ENCODE measurements around the gene ALDH1B1. TPM values are rescaled to one million over a fixed set of nuclear protein-coding genes. Genes with fewer than 3 reads are reported as not detected.
A peak's percentile ranks its signal among the peaks of the same experiment; 100 is the strongest.

ALDH1B1 gene
- total RNA-seq, 4 donors from 2014 or later: 7.9 to 15.3 (median 11.0) TPM

- H3K4me3 ChIP-seq: no peak overlapping the region
- no peaks in the 10 kb centered on the region for H3K9me3 ChIP-seq
- H3K27ac ChIP-seq: no peak overlapping the region
- peaks cover 0 to 4% (median 0%) of the 10 kb centered on the region in 4 donors for H3K4me1 ChIP-seq
- no peaks in the 10 kb centered on the region for H3K36me3 ChIP-seq
- peaks cover 0 to 24% of the 10 kb centered on the region in 2 donors for H3K27me3 ChIP-seq
- no peak for TF ChIP-seq CTCF (IDR thresholded peaks at IDR 0.05)
- TF ChIP-seq POLR2A (IDR thresholded peaks at IDR 0.05): no peak
- TF ChIP-seq EP300 (IDR thresholded peaks at IDR 0.05): no peak
- WGBS, 2 donors: 82 to 85% methylated on average over 1 of the region's 1 CpG
- DNase-seq (ENCODE audit: low spot score in 2 of 2): no peak
These were observed 35.6 kb downstream of the ALDH1B1 start for GRCh38 chr9:38428062-38428461.

GRCh38 chr9:38431116-38431515 is 38.6 kb downstream of the ALDH1B1 start:
- WGBS, 2 donors: 52 to 60% methylated on average over 4 of the region's 4 CpGs

GRCh38 chr9:38432922-38433510 is 40.5 kb downstream of the ALDH1B1 start:
- 29 to 33% methylated on average over 3 of the region's 3 CpGs for WGBS, 2 donors
- DNase-seq (ENCODE audit: low spot score in 2 of 2): no peak
- no peak overlapping the region for H3K27ac ChIP-seq
- no peaks in the 10 kb centered on the region for H3K27me3 ChIP-seq
- no peaks in the 10 kb centered on the region for H3K36me3 ChIP-seq
- no peaks in the 10 kb centered on the region for H3K4me1 ChIP-seq
- H3K4me3 ChIP-seq: no peak overlapping the region
- TF ChIP-seq EP300 (IDR thresholded peaks at IDR 0.05) (no peak), CTCF (IDR thresholded peaks at IDR 0.05) (peak; percentile 51 to 61 (median 53))
- H3K9me3 ChIP-seq: no peaks in the 10 kb centered on the region

More at GRCh38 chr9:38431116-38431515, 38.6 kb downstream of the ALDH1B1 start:
- no peaks in the 10 kb centered on the region for H3K4me1 ChIP-seq
- no peaks in the 10 kb centered on the region for H3K36me3 ChIP-seq
- no peak overlapping the region for H3K4me3 ChIP-seq
- H3K9me3 ChIP-seq: no peaks in the 10 kb centered on the region
- no peaks in the 10 kb centered on the region for H3K27me3 ChIP-seq
- DNase-seq (ENCODE audit: low spot score in 2 of 2): no peak
- TF ChIP-seq EP300 (IDR thresholded peaks at IDR 0.05) (no peak), CTCF (IDR thresholded peaks at IDR 0.05) (no peak), POLR2A (IDR thresholded peaks at IDR 0.05) (no peak)
- no peak overlapping the region for H3K27ac ChIP-seq

DNA sequence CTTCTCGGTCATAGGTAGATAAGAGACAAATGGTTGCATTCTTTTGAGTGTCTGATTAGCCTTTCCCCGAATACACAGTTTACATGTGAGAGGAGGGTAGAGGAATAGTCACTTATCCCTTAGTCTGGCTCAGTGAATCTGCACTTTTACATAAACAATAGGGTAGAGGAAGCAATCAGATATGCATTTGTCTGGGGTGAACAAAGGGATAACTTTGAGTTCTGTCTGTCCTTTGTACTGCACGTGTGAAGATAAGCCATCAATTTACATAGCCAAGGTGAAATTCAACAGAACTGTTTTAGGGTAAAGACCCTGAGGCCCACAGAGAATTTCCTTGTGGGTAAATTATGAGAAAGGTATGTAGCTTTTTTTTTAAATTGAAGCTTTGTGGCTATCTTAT is 41.9 kb downstream of the ALDH1B1 start:
- H3K4me3 ChIP-seq: no peak overlapping the region
- TF ChIP-seq CTCF (IDR thresholded peaks at IDR 0.05) (no peak), EP300 (IDR thresholded peaks at IDR 0.05) (no peak), POLR2A (IDR thresholded peaks at IDR 0.05) (no peak)
- DNase-seq (ENCODE audit: low spot score in 2 of 2): no peak
- no peaks in the 10 kb centered on the region for H3K27me3 ChIP-seq
- WGBS, 2 donors: 67 to 70% methylated on average over 3 of the region's 3 CpGs
- no peaks in the 10 kb centered on the region for H3K9me3 ChIP-seq
- no peaks in the 10 kb centered on the region for H3K4me1 ChIP-seq
- H3K36me3 ChIP-seq: no peaks in the 10 kb centered on the region
- H3K27ac ChIP-seq: no peak overlapping the region

DNA sequence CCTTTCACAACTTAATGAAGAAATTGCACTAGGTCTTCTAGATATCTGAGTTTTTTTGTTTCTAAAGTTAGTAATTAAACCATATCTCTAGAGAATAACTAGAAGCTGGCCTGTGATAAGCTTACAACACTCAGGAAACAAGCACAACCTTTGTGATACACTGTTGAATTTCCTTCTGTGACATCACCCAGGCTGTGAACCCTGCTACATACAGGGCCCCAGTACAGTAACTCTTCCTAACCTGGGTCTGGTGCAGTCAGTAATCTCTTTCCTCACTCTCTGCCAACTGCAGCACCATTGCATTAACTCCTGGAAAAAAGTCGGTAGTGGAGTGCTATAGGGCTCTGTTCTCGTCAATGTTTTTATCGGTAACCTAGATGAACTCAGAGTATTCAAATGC is 42.4 kb downstream of the ALDH1B1 start:
- WGBS, 2 donors: 82 to 85% methylated on average over 3 of the region's 3 CpGs
- Histone ChIP-seq H3K27me3 (no peaks in the 10 kb centered on the region), H3K4me3 (no peak overlapping the region), H3K4me1 (no peaks in the 10 kb centered on the region), H3K36me3 (no peaks in the 10 kb centered on the region), H3K27ac (no peak overlapping the region), H3K9me3 (no peaks in the 10 kb centered on the region)
- TF ChIP-seq CTCF (IDR thresholded peaks at IDR 0.05) (no peak), POLR2A (IDR thresholded peaks at IDR 0.05) (no peak), EP300 (IDR thresholded peaks at IDR 0.05) (no peak)
- no peak for DNase-seq (ENCODE audit: low spot score in 2 of 2)

All from tibial nerve (tissue), 4 donors.